Cardiac septum (tissue), 1 donor: ENCODE data around the gene PARP12. TPM values are rescaled to one million over a fixed set of nuclear protein-coding genes. Genes with fewer than 3 reads are reported as not detected.

Experiments used
- DNase-seq: peaks from one replicate; pipeline ENCODE4 v3.0.0-alpha.2; 2020; ENCODE audit warnings: low spot score
- intact Hi-C: fragments of 100-400 bp; cut with DNase I; formaldehyde crosslinking; loops from one replicate; pipeline ENCODE4 v1.14.0; 2022
- total RNA-seq: library from RNA; stranded (reverse); fragmentation: NEBNext Ultra II Directional; extraction: Animal tissue kit (Norgen Biotek cat#: 25700); gene quantifications from one replicate; pipeline ENCODE4 v1.2.1, GENCODE V29; 2021
- donor health status: DM: no; HTN: no; CAD: no.

Gene PARP12
- total RNA-seq, 1 donor from 2014 or later: 12.5 TPM

GRCh38 chr7:139982927-139983920 is 79.5 kb downstream of the PARP12 start:
- DNase-seq: no peak
- intact Hi-C loops: no loop called here

- intact Hi-C loops: no loop called here
- DNase-seq: no peak
Observed at GRCh38 chr7:139981511-139981895, 81.2 kb downstream of the PARP12 start.

GRCh38 chr7:139976838-139977656 is 85.7 kb downstream of the PARP12 start:
- intact Hi-C loops: loop anchor here (10.0 kb wide), 1 partner anchor 152 kb away; the partner anchor contains the start of gene TBXAS1
- DNase-seq: no peak

GRCh38 chr7:139976055-139976837 is 86.5 kb downstream of the PARP12 start:
- intact Hi-C loops: loop anchor here (10.0 kb wide), 1 partner anchor 151 kb away; the partner anchor contains the start of gene TBXAS1
- DNase-seq: no peak

- no peak for DNase-seq
- intact Hi-C loops: loop anchor here (10.0 kb wide), 1 partner anchor 149 kb away; the partner anchor contains the start of gene TBXAS1
Observed at GRCh38 chr7:139974179-139974811, 88.5 kb downstream of the PARP12 start.

Other genes starting within 250 kb of the PARP12 start
- gene TBXAS1, start 233.7 kb downstream of the PARP12 start, total RNA-seq: 4.3 TPM
- 11.8 TPM for gene KDM7A, start 114.0 kb upstream of the PARP12 start, total RNA-seq